SK-N-SH treated with all-trans-retinoic acid at 6 μM for 48 hours (cell line): ENCODE data around the gene CPT1A.

Experiments used
- ARNTL ChIP-seq: fragments of 450-650 bp; formaldehyde crosslinking; IDR thresholded peaks from 2 replicates; pipeline ENCODE4 v1.5.0; 2020; ENCODE audit warnings: low read depth, mild to moderate bottlenecking, moderate library complexity, borderline replicate concordance
- BACH2 ChIP-seq: fragments of 250-450 bp; sonication (Bioruptor Pico); IDR thresholded peaks from 2 replicates; pipeline ENCODE4 v1.9.0; 2021; ENCODE audit warnings: mild to moderate bottlenecking, borderline replicate concordance
- CSDC2 ChIP-seq: fragments of 250-450 bp; sonication (Bioruptor Pico); IDR thresholded peaks from 2 replicates; pipeline ENCODE4 v1.5.0; 2020; ENCODE audit warnings: mild to moderate bottlenecking, moderate library complexity
- ISL1 ChIP-seq: fragments of 250-450 bp; sonication (Bioruptor Pico); IDR thresholded peaks from 2 replicates; pipeline ENCODE4 v2.1.2; 2022; ENCODE audit warnings: mild to moderate bottlenecking, moderate library complexity
- OSR1 ChIP-seq: fragments of 250-450 bp; sonication (Bioruptor Pico); IDR thresholded peaks from 2 replicates; pipeline ENCODE4 v1.8.0; 2022; ENCODE audit warnings: moderate library complexity, mild to moderate bottlenecking, inconsistent platforms
- PATZ1 ChIP-seq: fragments of 250-450 bp; sonication (Bioruptor Pico); IDR thresholded peaks from 2 replicates; pipeline ENCODE4 v1.8.0; 2020; ENCODE audit warnings: mild to moderate bottlenecking, moderate library complexity, borderline replicate concordance
- PPARA ChIP-seq: fragments of 250-450 bp; sonication (Bioruptor Pico); IDR thresholded peaks from 2 replicates; pipeline ENCODE4 v1.5.0; 2020; ENCODE audit warnings: mild to moderate bottlenecking, borderline replicate concordance
- TCF4 ChIP-seq: fragments of 250-450 bp; sonication (Bioruptor Pico); IDR thresholded peaks from 2 replicates; pipeline ENCODE4 v1.8.0; 2021; ENCODE audit warnings: mild to moderate bottlenecking, moderate library complexity, borderline replicate concordance
- ZFP3 ChIP-seq: fragments of 250-450 bp; sonication (Bioruptor Pico); IDR thresholded peaks from 2 replicates; pipeline ENCODE4 v1.5.0; 2020; ENCODE audit warnings: mild to moderate bottlenecking, moderate library complexity
- ZFP30 ChIP-seq: fragments of 450-650 bp; formaldehyde crosslinking; IDR thresholded peaks from 2 replicates; pipeline ENCODE4 v1.5.0; 2022; ENCODE audit warnings: mild to moderate bottlenecking, moderate library complexity

- TF ChIP-seq ZFP30 (CRISPR knock-in tag) (no peak), ISL1 (CRISPR knock-in tag) (no peak), OSR1 (CRISPR knock-in tag) (no peak), PPARA (CRISPR knock-in tag) (no peak), PATZ1 (CRISPR knock-in tag) (no peak), ARNTL (no peak), TCF4 (CRISPR knock-in tag) (no peak), BACH2 (CRISPR knock-in tag) (no peak), ZFP3 (no peak), CSDC2 (CRISPR knock-in tag) (no peak)
Observed at GRCh38 chr11:68775951-68776388, 65.7 kb downstream of the CPT1A start.
